Prostate gland (tissue), 2 donors: Measurements from ENCODE around the gene KLHL2.
"Not testable (repeated sequence)": the region's sequence is repeated elsewhere in the genome, so short reads cannot be mapped to it uniquely, and the experiment has no call there.

Source experiments
- POLR2A ChIP-seq: fragments of 450-650 bp; IDR thresholded peaks from one replicate; pipeline ENCODE4 v1.6.1; 2016; ENCODE audit warnings: antibody characterized with exemption, mild to moderate bottlenecking
- TF ChIP-seq, protein P1 (sequence below), 4 experiments: fragments of 200-600 bp in 2 of 4; fragments of 450-650 bp in 2 of 4; sonication (generic) in 2 of 4; IDR thresholded peaks; 1 replicate in 3 of 4; 2 replicates in 1 of 4; pipeline ENCODE4 v1.5.1; 2016 to 2019; ENCODE audit warnings: antibody characterized with exemption in 4 of 4, mild to moderate bottlenecking in 2 of 4, moderate library complexity in 2 of 4

DNA sequence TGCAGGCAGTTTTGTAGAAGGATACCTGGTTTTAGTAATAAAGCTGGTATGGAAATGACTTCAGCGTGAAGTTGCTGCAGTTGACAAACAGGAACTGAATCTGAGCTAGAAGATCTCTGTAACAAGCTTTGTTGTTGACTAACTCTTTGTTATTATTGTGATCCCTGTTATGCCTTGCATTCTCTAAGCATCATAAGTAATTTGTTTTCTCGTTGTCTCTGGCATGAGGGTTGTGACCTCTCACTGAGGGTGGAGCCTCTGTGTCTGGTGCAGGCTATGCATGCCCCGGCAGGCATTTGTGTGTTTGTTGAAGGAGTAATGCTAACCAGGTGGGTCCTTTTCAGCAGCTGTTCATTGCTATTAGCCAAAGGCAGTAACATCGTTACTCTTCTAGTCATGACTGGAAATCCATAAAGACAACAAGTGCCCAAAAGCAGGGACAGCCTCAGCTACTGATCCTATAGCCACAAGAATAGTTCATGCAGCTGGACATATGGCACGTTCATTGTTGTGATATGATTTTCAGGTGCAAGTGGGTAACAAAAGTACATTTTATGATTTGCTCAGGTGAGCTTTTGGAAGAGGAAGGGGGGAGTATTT is 30.8 kb downstream of the KLHL2 start:
- not testable (repeated sequence) for TF ChIP-seq POLR2A
- TF ChIP-seq, protein P1, sequence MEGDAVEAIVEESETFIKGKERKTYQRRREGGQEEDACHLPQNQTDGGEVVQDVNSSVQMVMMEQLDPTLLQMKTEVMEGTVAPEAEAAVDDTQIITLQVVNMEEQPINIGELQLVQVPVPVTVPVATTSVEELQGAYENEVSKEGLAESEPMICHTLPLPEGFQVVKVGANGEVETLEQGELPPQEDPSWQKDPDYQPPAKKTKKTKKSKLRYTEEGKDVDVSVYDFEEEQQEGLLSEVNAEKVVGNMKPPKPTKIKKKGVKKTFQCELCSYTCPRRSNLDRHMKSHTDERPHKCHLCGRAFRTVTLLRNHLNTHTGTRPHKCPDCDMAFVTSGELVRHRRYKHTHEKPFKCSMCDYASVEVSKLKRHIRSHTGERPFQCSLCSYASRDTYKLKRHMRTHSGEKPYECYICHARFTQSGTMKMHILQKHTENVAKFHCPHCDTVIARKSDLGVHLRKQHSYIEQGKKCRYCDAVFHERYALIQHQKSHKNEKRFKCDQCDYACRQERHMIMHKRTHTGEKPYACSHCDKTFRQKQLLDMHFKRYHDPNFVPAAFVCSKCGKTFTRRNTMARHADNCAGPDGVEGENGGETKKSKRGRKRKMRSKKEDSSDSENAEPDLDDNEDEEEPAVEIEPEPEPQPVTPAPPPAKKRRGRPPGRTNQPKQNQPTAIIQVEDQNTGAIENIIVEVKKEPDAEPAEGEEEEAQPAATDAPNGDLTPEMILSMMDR (IDR thresholded peaks at IDR 0.05), result not testable (repeated sequence)
